Endothelial cell of umbilical vein (primary cell): ENCODE data around the gene SPTB.

Experiments used
- POLR2A ChIP-seq: IDR thresholded peaks from 2 replicates; pipeline ENCODE4 v1.6.1; 2012; ENCODE audit warnings: low read depth, mild to moderate bottlenecking, control low read depth, low read length
- TF ChIP-seq, protein P1 (sequence below): IDR thresholded peaks from 2 replicates; pipeline ENCODE4 v1.6.1; 2011; ENCODE audit not compliant: insufficient read depth, insufficient read length
- TF ChIP-seq, protein P2 (sequence below), 2 donors: IDR thresholded peaks; 1 replicate in 1 of 2; 2 replicates in 1 of 2; pipeline ENCODE4 v1.5.1; 2011; ENCODE audit warnings: low read length in 2 of 2, mild to moderate bottlenecking in 2 of 2, moderate library complexity in 2 of 2, control low read depth in 1 of 2, inconsistent platforms in 1 of 2, low read depth in 1 of 2; ENCODE audit not compliant: insufficient read depth in 1 of 2; ENCODE audit errors: extremely low read depth in 1 of 2

DNA sequence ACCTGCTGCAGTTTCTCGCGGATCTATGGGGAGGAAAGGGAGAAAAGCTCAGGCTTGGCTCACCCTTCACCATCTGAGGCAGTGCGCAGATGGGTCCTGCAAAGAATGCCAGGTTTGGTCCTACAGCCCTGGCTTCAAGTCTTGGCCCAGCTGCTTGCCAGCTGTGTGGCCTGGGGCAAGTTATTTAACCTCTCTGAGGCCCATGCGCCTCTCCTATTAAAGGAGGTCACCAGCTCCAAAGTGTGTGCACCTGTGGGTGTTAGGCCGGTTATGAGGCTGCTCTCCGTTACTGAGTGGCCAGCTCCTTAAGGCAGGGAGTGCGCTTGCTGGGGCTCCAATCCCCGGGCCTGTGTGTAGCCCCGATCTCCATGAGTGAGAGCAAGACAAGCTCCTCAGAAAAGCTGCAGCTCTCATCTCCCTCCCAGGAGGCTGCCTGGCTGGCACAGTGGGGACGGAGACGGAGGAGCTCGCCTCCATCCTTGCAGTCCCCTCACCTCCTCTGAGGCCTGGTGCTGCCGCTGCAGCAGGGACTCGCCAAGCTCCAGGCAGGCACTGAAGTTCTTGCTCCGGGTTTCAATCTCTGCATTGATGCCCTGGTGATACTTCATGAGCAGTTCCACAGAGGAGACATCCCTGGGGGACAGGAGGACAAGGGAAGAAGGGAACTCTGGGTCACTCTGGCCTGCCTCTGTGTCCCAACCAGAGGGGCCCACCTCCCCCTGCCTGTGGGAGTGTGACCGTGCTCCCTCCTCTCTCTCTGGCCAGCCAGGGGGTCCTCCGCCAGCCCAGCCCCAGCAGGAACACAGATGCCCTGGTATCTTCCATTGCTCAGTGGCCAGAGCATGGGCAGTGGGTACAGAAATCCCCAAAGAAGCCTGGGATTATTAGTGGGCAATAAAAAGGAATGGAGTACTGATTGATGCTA, 110.3 kb downstream of the SPTB start:
- TF ChIP-seq POLR2A = no peak
- TF ChIP-seq, protein P1, sequence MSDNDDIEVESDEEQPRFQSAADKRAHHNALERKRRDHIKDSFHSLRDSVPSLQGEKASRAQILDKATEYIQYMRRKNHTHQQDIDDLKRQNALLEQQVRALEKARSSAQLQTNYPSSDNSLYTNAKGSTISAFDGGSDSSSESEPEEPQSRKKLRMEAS = no peak
- TF ChIP-seq, protein P2, sequence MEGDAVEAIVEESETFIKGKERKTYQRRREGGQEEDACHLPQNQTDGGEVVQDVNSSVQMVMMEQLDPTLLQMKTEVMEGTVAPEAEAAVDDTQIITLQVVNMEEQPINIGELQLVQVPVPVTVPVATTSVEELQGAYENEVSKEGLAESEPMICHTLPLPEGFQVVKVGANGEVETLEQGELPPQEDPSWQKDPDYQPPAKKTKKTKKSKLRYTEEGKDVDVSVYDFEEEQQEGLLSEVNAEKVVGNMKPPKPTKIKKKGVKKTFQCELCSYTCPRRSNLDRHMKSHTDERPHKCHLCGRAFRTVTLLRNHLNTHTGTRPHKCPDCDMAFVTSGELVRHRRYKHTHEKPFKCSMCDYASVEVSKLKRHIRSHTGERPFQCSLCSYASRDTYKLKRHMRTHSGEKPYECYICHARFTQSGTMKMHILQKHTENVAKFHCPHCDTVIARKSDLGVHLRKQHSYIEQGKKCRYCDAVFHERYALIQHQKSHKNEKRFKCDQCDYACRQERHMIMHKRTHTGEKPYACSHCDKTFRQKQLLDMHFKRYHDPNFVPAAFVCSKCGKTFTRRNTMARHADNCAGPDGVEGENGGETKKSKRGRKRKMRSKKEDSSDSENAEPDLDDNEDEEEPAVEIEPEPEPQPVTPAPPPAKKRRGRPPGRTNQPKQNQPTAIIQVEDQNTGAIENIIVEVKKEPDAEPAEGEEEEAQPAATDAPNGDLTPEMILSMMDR (IDR thresholded peaks at IDR 0.05; ENCODE audit: extremely low read depth in 1 of 2, insufficient read depth in 1 of 2, low read depth in 1 of 2, low read length in 2 of 2) = no peak
